BE2C (cell line): ENCODE data around the gene TUBA8.
"Not testable (repeated sequence)": the region's sequence is repeated elsewhere in the genome, so short reads cannot be mapped to it uniquely, and the experiment has no call there.

Source experiments
- DNase-seq: peaks from one replicate; pipeline ENCODE4 v3.0.0-alpha.2; 2020
- H3K27me3 ChIP-seq: fragments of 250-450 bp; sonication (Bioruptor Pico); 2 replicates; pipeline ENCODE4 v1.5.1; 2020; ENCODE audit warnings: mild to moderate bottlenecking
- H3K36me3 ChIP-seq: fragments of 250-450 bp; sonication (Bioruptor Pico); 2 replicates; pipeline ENCODE4 v1.5.1; 2020; ENCODE audit warnings: mild to moderate bottlenecking
- H3K4me1 ChIP-seq: fragments of 250-450 bp; sonication (Bioruptor Pico); 2 replicates; pipeline ENCODE4 v1.5.1; 2020
- H3K4me3 ChIP-seq: 2 replicates; pipeline ENCODE4 v1.5.1; 2011; ENCODE audit warnings: low read depth, low read length
- H3K9me3 ChIP-seq: fragments of 250-450 bp; sonication (Bioruptor Pico); 2 replicates; pipeline ENCODE4 v1.5.1; 2020
- CTCF ChIP-seq: IDR thresholded peaks from 2 replicates; pipeline ENCODE4 v1.5.1; 2012; ENCODE audit warnings: mild to moderate bottlenecking, low read depth, low read length

TUBA8 gene

DNA sequence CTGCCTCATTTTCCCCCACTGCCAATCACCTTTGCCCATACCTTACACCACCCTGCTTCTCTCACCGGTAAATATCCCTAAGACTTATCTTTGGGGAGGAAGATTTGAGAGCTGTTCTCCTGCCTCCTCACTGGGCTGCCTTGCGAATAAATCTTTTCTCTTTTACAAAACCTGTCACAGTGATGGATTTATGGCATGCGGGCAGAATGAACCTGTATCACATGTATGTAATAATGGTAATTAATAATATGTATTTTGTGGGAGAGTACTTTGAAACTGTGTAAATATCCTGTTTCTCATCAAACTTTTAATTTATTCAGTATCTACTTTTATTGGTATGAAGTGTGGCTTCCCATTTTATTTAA is 35.8 kb downstream of the TUBA8 start:
- DNase-seq: no peak
- Histone ChIP-seq H3K27me3 (peaks cover 20% of the 10 kb centered on the region), H3K9me3 (no peaks in the 10 kb centered on the region), H3K4me3 (no peak overlapping the region), H3K36me3 (no peaks in the 10 kb centered on the region), H3K4me1 (no peaks in the 10 kb centered on the region)
- no peak for TF ChIP-seq CTCF

DNA sequence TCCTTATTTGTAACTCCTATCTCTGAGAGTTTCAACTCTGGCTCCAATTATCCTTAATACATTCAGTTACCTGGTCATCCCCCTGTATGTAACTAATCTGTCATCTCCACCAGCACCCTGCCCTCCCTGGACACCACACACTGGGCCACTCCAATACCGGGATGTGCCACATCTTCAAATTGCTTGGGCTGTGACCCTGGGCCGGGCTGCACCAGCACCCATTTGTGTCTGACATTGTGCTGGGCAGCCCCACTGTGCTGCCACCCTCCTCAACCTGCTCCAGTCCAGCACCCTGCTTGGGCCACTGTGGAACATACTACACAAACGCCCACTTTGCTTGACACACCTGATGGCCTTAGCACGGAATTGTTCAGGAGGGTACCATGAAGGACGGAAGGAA is 37.2 kb downstream of the TUBA8 start:
- H3K4me1 ChIP-seq: no peaks in the 10 kb centered on the region
- H3K9me3 ChIP-seq: no peaks in the 10 kb centered on the region
- DNase-seq: no peak

GRCh38 chr22:18148293-18148965 is 37.8 kb downstream of the TUBA8 start:
- no peak for DNase-seq
- no peak overlapping the region for H3K4me3 ChIP-seq
- no peaks in the 10 kb centered on the region for H3K36me3 ChIP-seq
- no peaks in the 10 kb centered on the region for H3K4me1 ChIP-seq
- no peak for TF ChIP-seq CTCF
- H3K27me3 ChIP-seq: peaks cover 20% of the 10 kb centered on the region
- no peaks in the 10 kb centered on the region for H3K9me3 ChIP-seq

More for the DNA sequence above, 37.2 kb downstream of the TUBA8 start:
- H3K27me3 ChIP-seq: peaks cover 20% of the 10 kb centered on the region
- H3K4me3 ChIP-seq: no peak overlapping the region
- TF ChIP-seq CTCF: no peak
- no peaks in the 10 kb centered on the region for H3K36me3 ChIP-seq

DNA sequence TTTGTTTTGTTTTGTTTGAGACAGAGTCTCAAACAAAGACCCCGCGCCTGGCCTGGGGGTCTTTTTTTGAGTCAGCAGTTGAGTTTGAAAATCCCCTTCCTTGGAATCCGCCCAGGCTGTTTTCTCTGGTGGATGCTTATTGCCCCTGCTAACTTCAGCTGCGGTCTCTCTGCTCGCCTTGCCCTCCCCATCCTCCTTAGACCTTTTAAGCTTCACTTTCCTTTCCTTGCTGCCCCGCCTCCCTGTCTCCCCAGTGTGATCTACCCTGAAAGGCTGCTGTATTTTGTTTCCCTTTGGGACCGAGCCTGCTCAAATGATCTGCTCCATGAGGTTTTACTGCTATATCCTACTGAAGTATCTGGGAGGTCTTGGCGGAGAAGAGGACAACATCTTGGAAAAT is 41.9 kb downstream of the TUBA8 start:
- Histone ChIP-seq H3K9me3 (no peaks in the 10 kb centered on the region), H3K36me3 (no peaks in the 10 kb centered on the region), H3K4me3 (no peak overlapping the region), H3K4me1 (no peaks in the 10 kb centered on the region), H3K27me3 (peaks cover 23% of the 10 kb centered on the region)
- DNase-seq: no peak
- TF ChIP-seq CTCF: no peak

- no peak for DNase-seq
- Histone ChIP-seq H3K36me3 (no peaks in the 10 kb centered on the region), H3K27me3 (peaks cover 22% of the 10 kb centered on the region), H3K9me3 (no peaks in the 10 kb centered on the region), H3K4me1 (no peaks in the 10 kb centered on the region), H3K4me3 (no peak overlapping the region)
- no peak for TF ChIP-seq CTCF
Measured at GRCh38 chr22:18154821-18155390, 44.3 kb downstream of the TUBA8 start.

DNA sequence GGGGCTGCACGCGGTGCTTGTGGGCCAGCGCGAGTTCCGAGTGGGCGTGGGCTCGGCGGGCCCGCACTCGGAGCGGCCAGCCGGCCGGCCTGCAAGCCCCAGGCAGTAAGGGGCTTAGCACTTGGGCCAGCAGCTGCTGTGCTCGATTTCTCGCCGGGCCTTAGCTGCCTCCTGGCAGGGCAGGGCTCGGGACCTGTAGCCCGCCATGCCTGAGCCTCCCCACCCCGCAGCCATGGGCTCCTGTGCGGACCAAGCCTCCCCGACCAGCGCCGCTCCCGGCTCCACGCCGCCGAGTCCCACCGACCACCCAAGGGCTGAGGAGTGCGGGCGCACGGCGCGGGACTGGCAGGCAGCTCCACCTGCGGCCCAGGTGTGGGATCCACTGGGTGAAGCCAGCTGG is 44.9 kb downstream of the TUBA8 start:
- not testable (repeated sequence) for H3K4me1 ChIP-seq, H3K4me3 ChIP-seq, DNase-seq, H3K9me3 ChIP-seq, H3K36me3 ChIP-seq
- peaks cover 15% of the 10 kb centered on the region for H3K27me3 ChIP-seq
